GM10266 (cell line): ENCODE data around the gene BUB1.

ENCODE experiments used
- DNase-seq: peaks from one replicate; pipeline ENCODE4 v3.0.0; 2012; ENCODE audit errors: extremely low spot score
- TF ChIP-seq, protein P1 (sequence below): IDR thresholded peaks from 2 replicates; pipeline ENCODE4 v1.5.1; 2012; ENCODE audit warnings: mild to moderate bottlenecking, low read depth; ENCODE audit not compliant: control insufficient read depth, insufficient read depth; ENCODE audit errors: missing control alignments

Gene BUB1

DNA sequence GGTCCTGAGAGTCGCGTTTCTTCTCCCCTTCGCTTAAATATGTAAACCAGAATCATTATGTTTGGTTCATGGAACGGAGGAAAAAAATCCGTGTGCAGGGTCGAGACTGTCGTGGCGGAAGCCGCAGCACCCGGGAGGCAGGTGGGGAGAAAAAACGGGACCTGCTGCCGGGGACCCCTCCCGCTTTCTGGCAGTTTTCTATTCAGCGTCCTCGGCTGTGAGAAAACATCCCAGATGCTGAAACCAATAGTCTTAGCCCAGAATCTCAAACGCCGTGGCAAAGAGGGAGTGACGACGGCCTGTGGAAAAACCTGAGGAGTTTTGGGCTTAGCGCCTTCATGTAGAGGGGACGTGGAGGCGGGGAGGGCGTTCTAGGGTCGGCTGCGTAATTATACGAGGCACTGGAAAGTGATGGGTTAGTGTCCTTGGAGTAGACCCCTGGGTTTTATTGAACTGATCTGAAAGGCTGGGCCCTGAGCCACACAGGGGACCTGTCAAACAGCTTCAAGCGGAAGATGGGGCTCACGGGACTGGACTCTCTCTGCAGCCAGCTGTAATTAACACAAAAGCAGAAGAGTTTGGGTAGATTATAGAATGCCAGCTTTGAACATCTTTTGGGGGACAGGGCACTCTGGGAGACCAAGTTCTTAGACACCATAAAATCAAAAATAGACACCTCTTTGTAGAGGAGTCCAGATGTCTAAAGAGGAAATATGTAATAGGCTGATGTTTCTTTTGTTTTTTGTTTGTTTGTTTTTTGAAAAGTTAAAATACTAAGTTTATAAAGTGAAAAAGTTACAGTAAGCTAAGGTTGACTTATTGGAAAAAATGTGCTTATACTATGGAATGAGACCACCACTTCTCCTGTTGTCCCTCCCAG lies 834 bp upstream of the BUB1 start:
- DNase-seq, result peak; percentile 11
- TF ChIP-seq, protein P1, sequence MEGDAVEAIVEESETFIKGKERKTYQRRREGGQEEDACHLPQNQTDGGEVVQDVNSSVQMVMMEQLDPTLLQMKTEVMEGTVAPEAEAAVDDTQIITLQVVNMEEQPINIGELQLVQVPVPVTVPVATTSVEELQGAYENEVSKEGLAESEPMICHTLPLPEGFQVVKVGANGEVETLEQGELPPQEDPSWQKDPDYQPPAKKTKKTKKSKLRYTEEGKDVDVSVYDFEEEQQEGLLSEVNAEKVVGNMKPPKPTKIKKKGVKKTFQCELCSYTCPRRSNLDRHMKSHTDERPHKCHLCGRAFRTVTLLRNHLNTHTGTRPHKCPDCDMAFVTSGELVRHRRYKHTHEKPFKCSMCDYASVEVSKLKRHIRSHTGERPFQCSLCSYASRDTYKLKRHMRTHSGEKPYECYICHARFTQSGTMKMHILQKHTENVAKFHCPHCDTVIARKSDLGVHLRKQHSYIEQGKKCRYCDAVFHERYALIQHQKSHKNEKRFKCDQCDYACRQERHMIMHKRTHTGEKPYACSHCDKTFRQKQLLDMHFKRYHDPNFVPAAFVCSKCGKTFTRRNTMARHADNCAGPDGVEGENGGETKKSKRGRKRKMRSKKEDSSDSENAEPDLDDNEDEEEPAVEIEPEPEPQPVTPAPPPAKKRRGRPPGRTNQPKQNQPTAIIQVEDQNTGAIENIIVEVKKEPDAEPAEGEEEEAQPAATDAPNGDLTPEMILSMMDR, result no peak

DNA sequence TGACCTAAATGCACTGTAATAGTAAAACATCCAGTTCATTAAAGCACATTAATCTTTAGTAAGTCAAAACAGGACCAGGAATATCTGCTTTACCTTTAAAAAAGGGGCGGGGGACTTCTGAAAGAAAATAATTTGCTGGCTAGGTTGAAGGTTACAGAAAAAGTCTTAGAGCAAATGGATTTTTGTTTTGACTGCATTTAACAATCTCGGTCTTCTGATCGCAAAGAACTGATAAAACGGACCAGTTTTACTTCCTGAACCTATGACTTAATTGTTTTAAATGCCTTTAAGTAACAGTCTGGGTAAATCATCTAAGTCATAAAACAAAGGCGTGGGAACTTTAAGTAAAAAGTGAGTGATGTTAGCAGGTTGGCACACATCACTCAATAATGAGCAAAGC lies 783 bp downstream of the BUB1 start:
- DNase-seq, result no peak
- TF ChIP-seq, protein P1, result no peak

DNA sequence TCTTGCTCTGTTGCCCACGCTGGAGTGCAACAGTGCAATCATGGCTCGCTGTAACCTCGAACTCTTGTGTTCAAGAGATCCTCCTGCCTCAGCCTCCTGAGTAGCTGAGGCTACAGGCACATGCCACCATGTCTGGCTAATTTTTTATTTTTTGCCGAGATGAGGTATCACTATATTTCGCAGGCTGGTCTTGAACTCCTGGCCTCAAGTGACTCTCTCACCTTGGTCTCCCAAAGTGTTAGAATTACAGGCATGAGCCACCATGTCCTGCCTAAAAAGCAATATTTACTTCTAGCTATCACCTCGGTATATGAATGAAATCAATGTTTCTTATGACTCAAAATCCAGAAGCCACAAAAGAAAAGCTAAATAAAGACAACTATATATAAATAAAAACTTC lies 2.2 kb downstream of the BUB1 start:
- TF ChIP-seq, protein P1, result no peak
- no peak for DNase-seq

DNA sequence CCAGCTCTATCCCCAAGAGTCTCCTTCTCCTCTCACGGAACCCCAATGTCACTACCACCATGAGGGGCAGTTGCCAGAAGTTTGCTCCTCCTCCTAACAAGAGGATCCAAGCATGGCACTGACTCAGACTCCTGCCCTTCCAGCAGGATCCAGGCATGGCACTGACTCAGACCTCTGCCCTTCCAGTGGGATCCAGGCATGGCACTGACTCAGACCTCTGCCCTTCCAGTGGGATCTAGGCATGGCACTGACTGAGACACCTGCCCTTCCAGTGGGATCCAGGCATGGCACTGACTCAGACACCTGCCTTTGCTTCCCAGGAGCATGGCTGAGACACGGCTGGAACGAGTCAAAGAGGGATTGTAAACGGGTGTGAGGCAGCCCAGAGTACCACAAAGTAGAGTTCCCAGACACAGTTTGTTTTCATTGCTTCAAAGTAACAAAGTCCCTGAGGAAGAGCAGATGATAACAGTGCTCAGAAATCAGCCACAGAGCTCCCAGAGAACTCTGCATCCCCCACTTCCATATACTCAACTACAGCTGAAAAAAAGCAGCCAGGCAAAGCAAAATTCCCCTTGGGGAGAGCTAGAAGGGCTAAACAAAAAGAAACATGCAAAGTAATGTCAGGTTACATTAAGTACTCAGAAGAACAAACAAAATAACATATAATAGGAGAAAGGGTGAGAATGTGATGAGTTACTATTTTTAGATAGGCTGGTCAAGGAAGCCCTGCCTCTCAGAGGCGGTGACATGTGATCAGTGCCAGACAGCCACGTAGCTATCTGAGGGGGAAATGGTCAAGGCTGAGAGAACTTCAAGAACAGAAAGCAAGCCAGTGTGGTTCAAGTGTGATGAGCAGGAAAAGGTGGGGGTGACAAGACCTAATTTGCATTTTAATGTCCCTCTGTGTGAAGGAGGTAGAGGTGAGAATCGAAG lies 3.0 kb downstream of the BUB1 start:
- TF ChIP-seq, protein P1, result no peak
- DNase-seq, result peak; percentile 81

DNA sequence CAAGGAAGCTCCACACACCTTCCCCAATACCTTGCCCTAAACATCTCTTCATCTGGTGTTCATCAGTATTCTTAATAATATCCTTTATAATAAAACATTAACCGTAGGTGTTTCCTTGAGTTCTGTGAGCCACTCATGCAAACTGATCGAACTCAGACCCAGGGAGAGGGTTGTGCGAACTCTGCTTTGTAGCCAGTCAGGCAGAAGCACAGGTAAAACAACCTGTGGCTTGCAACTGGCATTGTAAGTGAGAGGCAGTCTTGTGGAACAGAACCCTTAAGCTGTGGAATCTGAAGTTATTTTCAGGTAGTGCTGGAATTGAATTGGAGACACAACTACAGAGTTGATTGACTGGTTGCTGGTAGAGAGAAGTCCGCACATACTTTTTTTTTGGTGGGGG lies 4.7 kb downstream of the BUB1 start:
- TF ChIP-seq, protein P1, result no peak
- DNase-seq, result no peak

DNA sequence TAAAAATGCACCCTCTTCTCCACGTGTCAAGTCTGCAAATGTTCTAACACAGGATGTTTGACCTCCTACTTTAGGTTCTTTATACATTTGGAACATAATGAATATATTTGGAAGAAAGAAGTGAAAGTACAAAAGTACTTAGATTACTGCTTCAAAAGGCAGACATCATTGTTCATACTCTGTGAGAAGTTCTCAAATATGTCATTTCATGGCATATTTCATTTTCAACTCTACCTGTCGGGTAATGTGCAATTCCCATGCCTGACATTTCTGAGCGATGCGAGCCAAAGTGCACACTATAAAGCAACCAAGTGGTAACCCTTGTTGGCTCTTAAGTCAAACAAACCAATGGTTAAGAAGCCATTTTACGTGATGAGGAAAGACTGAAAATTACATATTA lies 7.0 kb downstream of the BUB1 start:
- TF ChIP-seq, protein P1, result no peak
- DNase-seq, result no peak
